HEK293 (cell line): ENCODE data around the gene ZSCAN22.

ENCODE experiments used
- CTCF ChIA-PET: fragments of 350-600 bp; formaldehyde crosslinking; extraction: SDS; loops from one replicate; lab custom pipeline; 2021; ENCODE audit warnings: antibody characterized with exemption; lab: Yijun Ruan, JAX
- POLR2A ChIA-PET: fragments of 300-600 bp; formaldehyde crosslinking; extraction: SDS; loops from one replicate; lab custom pipeline; 2020; ENCODE audit warnings: antibody characterized with exemption, inconsistent platforms; lab: Yijun Ruan, JAX
- H3K27ac ChIP-seq: fragments of 200-500 bp; sonication (Bioruptor generic); 2 replicates; pipeline ENCODE4 v1.5.1; 2014; ENCODE audit warnings: low read depth, low read length, control low read depth, inconsistent platforms; ENCODE audit errors: extremely low read depth
- H3K36me3 ChIP-seq, 2 experiments: fragments of 200-500 bp in 1 of 2; sonication (Bioruptor generic) in 1 of 2; 1 replicate in 1 of 2; 2 replicates in 1 of 2; pipeline ENCODE4 v1.5.1; 2014 to 2017; ENCODE audit warnings: inconsistent platforms in 2 of 2, low read length in 2 of 2; ENCODE audit not compliant: control insufficient read depth in 2 of 2, insufficient read depth in 1 of 2
- H3K4me1 ChIP-seq: fragments of 200-500 bp; sonication (Bioruptor generic); 2 replicates; pipeline ENCODE4 v1.5.1; 2014; ENCODE audit warnings: mild to moderate bottlenecking, low read length, inconsistent platforms; ENCODE audit not compliant: control insufficient read depth, insufficient read depth
- H3K4me3 ChIP-seq: 2 replicates; pipeline ENCODE4 v1.5.1; 2011; ENCODE audit warnings: low read depth, mild to moderate bottlenecking, control low read depth, low read length, moderate library complexity
- H3K9me3 ChIP-seq: fragments of 200-500 bp; sonication (Bioruptor generic); 2 replicates; pipeline ENCODE4 v1.5.1; 2014; ENCODE audit warnings: low read depth, low read length, inconsistent platforms; ENCODE audit not compliant: control insufficient read depth, insufficient read depth
- HOXD13 ChIP-seq: sonication (generic); formaldehyde crosslinking; IDR thresholded peaks from 2 replicates; pipeline ENCODE4 v1.8.0; 2022; ENCODE audit warnings: missing genetic modification reagents, borderline replicate concordance
- KLF16 ChIP-seq: fragments of 450-650 bp; formaldehyde crosslinking; IDR thresholded peaks from 2 replicates; pipeline ENCODE4 v1.5.1; 2017; ENCODE audit warnings: missing biosample characterization, missing genetic modification characterization
- KLF17 ChIP-seq: fragments of 450-650 bp; formaldehyde crosslinking; IDR thresholded peaks from 2 replicates; pipeline ENCODE4 v1.5.1; 2016; ENCODE audit warnings: missing biosample characterization, missing genetic modification characterization
- MEIS1 ChIP-seq: sonication (generic); formaldehyde crosslinking; IDR thresholded peaks from 2 replicates; pipeline ENCODE4 v1.8.1; 2022; ENCODE audit warnings: missing genetic modification reagents, mild to moderate bottlenecking, borderline replicate concordance
- PRDM4 ChIP-seq: fragments of 450-650 bp; formaldehyde crosslinking; IDR thresholded peaks from 2 replicates; pipeline ENCODE4 v1.5.1; 2017; ENCODE audit warnings: missing biosample characterization, missing genetic modification characterization
- RBAK ChIP-seq: fragments of 450-650 bp; formaldehyde crosslinking; IDR thresholded peaks from 2 replicates; pipeline ENCODE4 v1.5.1; 2016; ENCODE audit warnings: missing biosample characterization, missing genetic modification characterization
- SCRT1 ChIP-seq: fragments of 450-650 bp; formaldehyde crosslinking; IDR thresholded peaks from 2 replicates; pipeline ENCODE4 v1.5.1; 2016; ENCODE audit warnings: missing biosample characterization, missing genetic modification characterization, borderline replicate concordance
- ZBTB1 ChIP-seq: fragments of 450-650 bp; formaldehyde crosslinking; IDR thresholded peaks from 2 replicates; pipeline ENCODE4 v1.5.1; 2016; ENCODE audit warnings: missing biosample characterization, missing genetic modification characterization
- ZEB2 ChIP-seq: fragments of 450-650 bp; formaldehyde crosslinking; IDR thresholded peaks from 2 replicates; pipeline ENCODE4 v1.5.1; 2016; ENCODE audit warnings: missing biosample characterization, missing genetic modification characterization
- ZFP37 ChIP-seq: fragments of 450-650 bp; formaldehyde crosslinking; IDR thresholded peaks from 2 replicates; pipeline ENCODE4 v1.5.1; 2016; ENCODE audit warnings: missing biosample characterization, missing genetic modification characterization
- ZIC2 ChIP-seq: fragments of 450-650 bp; formaldehyde crosslinking; IDR thresholded peaks from 2 replicates; pipeline ENCODE4 v1.5.1; 2016; ENCODE audit warnings: missing biosample characterization, missing genetic modification characterization
- ZNF140 ChIP-seq: fragments of 450-650 bp; formaldehyde crosslinking; IDR thresholded peaks from 2 replicates; pipeline ENCODE4 v1.5.1; 2016; ENCODE audit warnings: missing biosample characterization, missing genetic modification characterization
- ZNF169 ChIP-seq: fragments of 450-650 bp; formaldehyde crosslinking; IDR thresholded peaks from 2 replicates; pipeline ENCODE4 v1.5.1; 2016; ENCODE audit warnings: missing biosample characterization, missing genetic modification characterization
- ZNF174 ChIP-seq: fragments of 450-650 bp; formaldehyde crosslinking; IDR thresholded peaks from 2 replicates; pipeline ENCODE4 v1.5.0; 2017; ENCODE audit warnings: missing biosample characterization, mild to moderate bottlenecking, missing genetic modification characterization
- ZNF175 ChIP-seq: fragments of 450-650 bp; formaldehyde crosslinking; IDR thresholded peaks from 2 replicates; pipeline ENCODE4 v1.5.1; 2016; ENCODE audit warnings: missing biosample characterization, missing genetic modification characterization
- ZNF18 ChIP-seq: fragments of 450-650 bp; formaldehyde crosslinking; IDR thresholded peaks from 2 replicates; pipeline ENCODE4 v1.5.1; 2016; ENCODE audit warnings: missing biosample characterization, missing genetic modification characterization
- ZNF19 ChIP-seq: fragments of 450-650 bp; formaldehyde crosslinking; IDR thresholded peaks from 2 replicates; pipeline ENCODE4; 2016; ENCODE audit warnings: missing biosample characterization, missing genetic modification characterization, low read depth
- ZNF202 ChIP-seq: fragments of 450-650 bp; formaldehyde crosslinking; IDR thresholded peaks from 2 replicates; pipeline ENCODE4 v1.5.1; 2016; ENCODE audit warnings: missing biosample characterization, missing genetic modification characterization, borderline replicate concordance
- ZNF302 ChIP-seq: fragments of 450-650 bp; formaldehyde crosslinking; IDR thresholded peaks from 2 replicates; pipeline ENCODE4 v1.5.1; 2016; ENCODE audit warnings: missing biosample characterization, missing genetic modification characterization, low read depth
- ZNF335 ChIP-seq: fragments of 450-650 bp; formaldehyde crosslinking; conservative IDR thresholded peaks from 2 replicates; pipeline ENCODE4 v1.5.1; 2016; ENCODE audit warnings: missing biosample characterization, missing genetic modification characterization
- ZNF514 ChIP-seq: fragments of 450-650 bp; formaldehyde crosslinking; IDR thresholded peaks from 2 replicates; pipeline ENCODE4 v1.5.1; 2016; ENCODE audit warnings: missing biosample characterization, missing genetic modification characterization
- ZNF530 ChIP-seq: fragments of 450-650 bp; formaldehyde crosslinking; IDR thresholded peaks from 2 replicates; pipeline ENCODE4 v1.5.1; 2016; ENCODE audit warnings: low read depth, missing biosample characterization, missing genetic modification characterization
- ZNF549 ChIP-seq: fragments of 450-650 bp; IDR thresholded peaks from 2 replicates; pipeline ENCODE4 v1.5.1; 2018; ENCODE audit warnings: missing biosample characterization, missing genetic modification characterization, mild to moderate bottlenecking, inconsistent platforms, moderate library complexity
- ZNF555 ChIP-seq: fragments of 450-650 bp; formaldehyde crosslinking; conservative IDR thresholded peaks from 2 replicates; pipeline ENCODE4 v1.5.1; 2017; ENCODE audit warnings: missing biosample characterization, mild to moderate bottlenecking, missing genetic modification characterization, inconsistent platforms
- ZNF654 ChIP-seq: fragments of 450-650 bp; formaldehyde crosslinking; IDR thresholded peaks from 2 replicates; pipeline ENCODE4 v1.5.1; 2016; ENCODE audit warnings: low read depth, missing biosample characterization, missing genetic modification characterization
- ZNF664 ChIP-seq: fragments of 450-650 bp; formaldehyde crosslinking; IDR thresholded peaks from 2 replicates; pipeline ENCODE4 v1.5.1; 2016; ENCODE audit warnings: missing biosample characterization, missing genetic modification characterization
- ZNF791 ChIP-seq: fragments of 450-650 bp; formaldehyde crosslinking; IDR thresholded peaks from 2 replicates; pipeline ENCODE4 v1.5.1; 2016; ENCODE audit warnings: missing biosample characterization, missing genetic modification characterization
- TF ChIP-seq, protein P1 (sequence below): fragments of 450-650 bp; formaldehyde crosslinking; IDR thresholded peaks from 2 replicates; pipeline ENCODE4 v1.5.1; 2016; ENCODE audit warnings: missing biosample characterization, missing genetic modification characterization
- TF ChIP-seq, protein P2 (sequence below): sonication (generic); formaldehyde crosslinking; IDR thresholded peaks from 2 replicates; pipeline ENCODE4 v1.8.1; 2022; ENCODE audit warnings: mild to moderate bottlenecking, moderate library complexity, missing genetic modification reagents
- TF ChIP-seq, protein P3 (sequence below): fragments of 450-650 bp; formaldehyde crosslinking; IDR thresholded peaks from 2 replicates; pipeline ENCODE4 v1.5.1; 2017; ENCODE audit warnings: missing biosample characterization, missing genetic modification characterization

Gene ZSCAN22

GRCh38 chr19:58385891-58386575 is 59.2 kb downstream of the ZSCAN22 start:
- peak overlapping the region; percentile 77 for H3K4me3 ChIP-seq
- no peaks in the 10 kb centered on the region for H3K9me3 ChIP-seq
- peaks cover 30 to 33% of the 10 kb centered on the region in 2 experiments for H3K36me3 ChIP-seq
- CTCF ChIA-PET, result no interaction called here
- peaks cover 16% of the 10 kb centered on the region for H3K4me1 ChIP-seq
- H3K27ac ChIP-seq, result peak overlapping the region; percentile 100
- POLR2A ChIA-PET, result interaction anchor here (1.1 to 4.2 kb wide), 5 partner anchors 8 to 90 kb away, joined by 3 to 28 read pairs (median 6); partner anchors contain the start of genes ZNF446, ZNF497, ZNF584 and ZSCAN22
- TF ChIP-seq ZNF169 (tag by site-specific recombination) (no peak), HOXD13 (peak; percentile 84; the same call in 1 of the 2 replicates), ZNF202 (tag by site-specific recombination) (no peak), ZNF664 (tag by site-specific recombination) (no peak), MEIS1 (CRISPR knock-in tag) (peak; percentile 61; the same call in 1 of the 2 replicates), ZNF514 (tag by site-specific recombination) (no peak), ZNF335 (tag by site-specific recombination) (peak; percentile 77), ZNF174 (tag by site-specific recombination) (no peak), SCRT1 (no peak), ZIC2 (tag by site-specific recombination) (0 out of 2 replicates have a peak, but pooled peaks have one; percentile 7), ZNF791 (no peak), ZNF530 (no peak), ZNF18 (tag by site-specific recombination) (no peak), ZNF19 (no peak), ZFP37 (tag by site-specific recombination) (no peak), ZNF140 (tag by site-specific recombination) (no peak), ZNF302 (tag by site-specific recombination) (no peak), PRDM4 (tag by site-specific recombination) (no peak), ZNF549 (tag by site-specific recombination) (no peak), ZBTB1 (tag by site-specific recombination) (no peak), ZNF175 (tag by site-specific recombination) (no peak), KLF16 (tag by site-specific recombination) (no peak), ZNF654 (tag by site-specific recombination) (no peak), KLF17 (no peak), ZEB2 (tag by site-specific recombination) (no peak), ZNF555 (tag by site-specific recombination) (no peak), RBAK (no peak)
- TF ChIP-seq, protein P1, sequence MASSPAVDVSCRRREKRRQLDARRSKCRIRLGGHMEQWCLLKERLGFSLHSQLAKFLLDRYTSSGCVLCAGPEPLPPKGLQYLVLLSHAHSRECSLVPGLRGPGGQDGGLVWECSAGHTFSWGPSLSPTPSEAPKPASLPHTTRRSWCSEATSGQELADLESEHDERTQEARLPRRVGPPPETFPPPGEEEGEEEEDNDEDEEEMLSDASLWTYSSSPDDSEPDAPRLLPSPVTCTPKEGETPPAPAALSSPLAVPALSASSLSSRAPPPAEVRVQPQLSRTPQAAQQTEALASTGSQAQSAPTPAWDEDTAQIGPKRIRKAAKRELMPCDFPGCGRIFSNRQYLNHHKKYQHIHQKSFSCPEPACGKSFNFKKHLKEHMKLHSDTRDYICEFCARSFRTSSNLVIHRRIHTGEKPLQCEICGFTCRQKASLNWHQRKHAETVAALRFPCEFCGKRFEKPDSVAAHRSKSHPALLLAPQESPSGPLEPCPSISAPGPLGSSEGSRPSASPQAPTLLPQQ (tag by site-specific recombination), result no peak
- TF ChIP-seq, protein P2, sequence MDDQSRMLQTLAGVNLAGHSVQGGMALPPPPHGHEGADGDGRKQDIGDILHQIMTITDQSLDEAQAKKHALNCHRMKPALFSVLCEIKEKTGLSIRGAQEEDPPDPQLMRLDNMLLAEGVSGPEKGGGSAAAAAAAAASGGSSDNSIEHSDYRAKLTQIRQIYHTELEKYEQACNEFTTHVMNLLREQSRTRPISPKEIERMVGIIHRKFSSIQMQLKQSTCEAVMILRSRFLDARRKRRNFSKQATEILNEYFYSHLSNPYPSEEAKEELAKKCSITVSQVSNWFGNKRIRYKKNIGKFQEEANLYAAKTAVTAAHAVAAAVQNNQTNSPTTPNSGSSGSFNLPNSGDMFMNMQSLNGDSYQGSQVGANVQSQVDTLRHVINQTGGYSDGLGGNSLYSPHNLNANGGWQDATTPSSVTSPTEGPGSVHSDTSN (CRISPR knock-in tag), result no peak; the same call in 1 of the 2 replicates
- TF ChIP-seq, protein P3, sequence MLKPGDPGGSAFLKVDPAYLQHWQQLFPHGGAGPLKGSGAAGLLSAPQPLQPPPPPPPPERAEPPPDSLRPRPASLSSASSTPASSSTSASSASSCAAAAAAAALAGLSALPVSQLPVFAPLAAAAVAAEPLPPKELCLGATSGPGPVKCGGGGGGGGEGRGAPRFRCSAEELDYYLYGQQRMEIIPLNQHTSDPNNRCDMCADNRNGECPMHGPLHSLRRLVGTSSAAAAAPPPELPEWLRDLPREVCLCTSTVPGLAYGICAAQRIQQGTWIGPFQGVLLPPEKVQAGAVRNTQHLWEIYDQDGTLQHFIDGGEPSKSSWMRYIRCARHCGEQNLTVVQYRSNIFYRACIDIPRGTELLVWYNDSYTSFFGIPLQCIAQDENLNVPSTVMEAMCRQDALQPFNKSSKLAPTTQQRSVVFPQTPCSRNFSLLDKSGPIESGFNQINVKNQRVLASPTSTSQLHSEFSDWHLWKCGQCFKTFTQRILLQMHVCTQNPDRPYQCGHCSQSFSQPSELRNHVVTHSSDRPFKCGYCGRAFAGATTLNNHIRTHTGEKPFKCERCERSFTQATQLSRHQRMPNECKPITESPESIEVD (tag by site-specific recombination), result no peak
